MV-4-11 (cell line): ENCODE results near the gene TXNDC16.
"Not testable (repeated sequence)": the region's sequence is repeated elsewhere in the genome, so short reads cannot be mapped to it uniquely, and the experiment has no call there.

Experiments
- DNase-seq: peaks from one replicate; lab custom pipeline; 2025; lab: John Stamatoyannopoulos, UW

TXNDC16 gene, protein sequence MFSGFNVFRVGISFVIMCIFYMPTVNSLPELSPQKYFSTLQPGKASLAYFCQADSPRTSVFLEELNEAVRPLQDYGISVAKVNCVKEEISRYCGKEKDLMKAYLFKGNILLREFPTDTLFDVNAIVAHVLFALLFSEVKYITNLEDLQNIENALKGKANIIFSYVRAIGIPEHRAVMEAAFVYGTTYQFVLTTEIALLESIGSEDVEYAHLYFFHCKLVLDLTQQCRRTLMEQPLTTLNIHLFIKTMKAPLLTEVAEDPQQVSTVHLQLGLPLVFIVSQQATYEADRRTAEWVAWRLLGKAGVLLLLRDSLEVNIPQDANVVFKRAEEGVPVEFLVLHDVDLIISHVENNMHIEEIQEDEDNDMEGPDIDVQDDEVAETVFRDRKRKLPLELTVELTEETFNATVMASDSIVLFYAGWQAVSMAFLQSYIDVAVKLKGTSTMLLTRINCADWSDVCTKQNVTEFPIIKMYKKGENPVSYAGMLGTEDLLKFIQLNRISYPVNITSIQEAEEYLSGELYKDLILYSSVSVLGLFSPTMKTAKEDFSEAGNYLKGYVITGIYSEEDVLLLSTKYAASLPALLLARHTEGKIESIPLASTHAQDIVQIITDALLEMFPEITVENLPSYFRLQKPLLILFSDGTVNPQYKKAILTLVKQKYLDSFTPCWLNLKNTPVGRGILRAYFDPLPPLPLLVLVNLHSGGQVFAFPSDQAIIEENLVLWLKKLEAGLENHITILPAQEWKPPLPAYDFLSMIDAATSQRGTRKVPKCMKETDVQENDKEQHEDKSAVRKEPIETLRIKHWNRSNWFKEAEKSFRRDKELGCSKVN

DNA sequence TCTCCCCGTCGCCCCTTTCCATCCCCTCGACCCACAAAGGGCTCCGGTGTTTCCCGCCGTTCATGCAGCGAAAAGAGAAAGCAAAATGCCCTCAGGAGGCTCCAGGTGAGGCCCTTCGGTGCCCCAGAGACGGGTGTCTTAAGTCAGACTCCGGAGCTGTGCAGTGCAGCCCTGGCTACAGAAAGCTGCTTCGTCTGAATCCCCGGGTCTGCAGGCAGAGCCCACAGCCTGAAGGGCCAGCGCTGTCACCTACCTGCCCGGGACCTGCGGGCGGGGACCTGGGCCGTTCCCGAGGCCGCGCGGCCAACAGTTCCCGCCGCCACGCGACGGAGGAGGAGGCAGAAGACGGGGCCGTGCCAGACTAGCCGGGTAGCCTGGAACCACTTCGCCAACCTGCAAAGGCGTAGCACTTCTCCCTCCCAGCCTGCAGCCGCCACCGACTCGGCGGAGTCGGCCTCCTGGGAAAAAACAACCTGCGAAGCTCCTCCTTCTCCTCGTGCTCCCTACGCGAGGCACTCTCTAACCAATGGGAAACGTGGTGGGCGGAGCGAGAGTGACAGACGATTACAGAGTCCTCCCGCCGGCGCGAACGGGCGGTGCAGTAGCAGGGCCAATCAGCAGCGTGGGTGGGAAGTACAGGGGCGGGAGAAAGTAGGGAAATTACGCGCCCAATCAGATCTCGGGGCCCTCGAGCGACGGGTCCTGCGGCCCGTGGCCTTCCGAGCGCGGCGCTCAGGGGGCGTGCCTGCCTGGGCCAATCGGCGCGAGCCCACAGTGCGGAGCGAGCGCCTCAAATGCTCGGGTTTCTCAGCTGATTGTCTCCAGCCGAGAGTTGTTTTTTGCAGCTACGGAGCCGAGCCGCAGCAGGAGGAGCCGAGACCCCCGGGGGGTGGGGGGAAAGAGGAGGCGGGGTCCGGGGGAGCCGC is at the start of gene TXNDC16, which contains the start of gene GPR137C:
Gene TXNDC16, minus strand, starts transcription at position 443 of the 926 bp plus-strand sequence. CDS start 8,948 bp downstream, outside the sequence.
Gene GPR137C, plus strand, starts transcription at position 774 of the 926 bp plus-strand sequence. CDS start 312 bp downstream, outside the sequence.
- peak; percentile 99 for DNase-seq

DNA sequence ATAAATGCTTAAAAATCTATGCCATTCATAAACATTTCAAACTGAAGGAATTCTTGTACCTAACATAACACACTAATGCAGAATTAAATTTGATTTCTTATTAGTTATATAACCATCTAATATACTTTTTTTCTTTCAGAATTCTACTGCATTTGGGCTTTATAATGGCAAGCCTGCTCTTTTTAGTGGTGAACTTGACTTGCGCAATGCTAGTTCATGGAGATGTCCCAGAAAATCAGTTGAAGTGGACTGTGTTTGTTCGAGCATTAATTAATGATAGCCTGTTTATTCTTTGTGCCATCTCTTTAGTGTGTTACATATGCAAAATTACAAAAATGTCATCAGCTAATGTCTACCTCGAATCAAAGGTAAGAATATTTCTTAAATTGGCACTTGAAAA is 47.7 kb upstream of the TXNDC16 start:
- DNase-seq: no peak

DNA sequence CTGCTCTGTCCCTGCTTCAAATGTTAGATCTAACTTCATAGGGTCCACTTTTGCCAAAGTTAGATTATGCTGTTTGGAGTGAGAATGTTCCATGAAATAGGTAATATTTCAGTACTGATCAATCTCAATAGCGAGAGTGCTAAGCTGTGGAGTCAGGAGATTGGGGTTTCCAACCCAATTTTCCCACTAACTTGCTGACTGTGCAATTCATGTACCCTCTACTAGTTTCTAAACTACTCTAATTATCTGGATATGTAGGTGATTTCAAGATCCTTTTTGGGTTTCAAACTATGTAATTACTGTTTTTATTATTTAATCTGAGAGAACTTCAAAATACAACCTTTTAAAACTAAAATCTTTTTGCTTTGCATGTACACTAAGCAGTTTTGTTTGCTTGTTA is 46.3 kb upstream of the TXNDC16 start:
- no peak for DNase-seq

DNA sequence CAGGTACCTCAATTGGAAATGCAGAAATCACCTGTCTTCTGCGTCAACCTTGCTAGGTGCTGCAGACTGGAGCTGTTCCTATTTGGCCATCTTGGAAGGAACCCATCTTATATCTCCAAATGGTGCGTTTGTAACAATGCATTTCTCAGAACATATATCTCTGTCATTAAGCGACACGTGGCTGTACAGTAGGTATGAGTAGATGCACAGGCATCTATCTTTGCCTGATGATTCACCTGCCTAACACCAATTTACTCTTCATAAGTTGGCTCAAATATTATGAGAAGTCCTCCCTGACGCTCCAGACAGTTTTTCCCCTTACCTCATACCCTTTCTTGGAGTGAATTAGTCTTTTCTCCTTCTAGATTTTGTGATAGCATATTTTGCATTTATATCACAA is 44.6 kb upstream of the TXNDC16 start:
- DNase-seq: no peak

DNA sequence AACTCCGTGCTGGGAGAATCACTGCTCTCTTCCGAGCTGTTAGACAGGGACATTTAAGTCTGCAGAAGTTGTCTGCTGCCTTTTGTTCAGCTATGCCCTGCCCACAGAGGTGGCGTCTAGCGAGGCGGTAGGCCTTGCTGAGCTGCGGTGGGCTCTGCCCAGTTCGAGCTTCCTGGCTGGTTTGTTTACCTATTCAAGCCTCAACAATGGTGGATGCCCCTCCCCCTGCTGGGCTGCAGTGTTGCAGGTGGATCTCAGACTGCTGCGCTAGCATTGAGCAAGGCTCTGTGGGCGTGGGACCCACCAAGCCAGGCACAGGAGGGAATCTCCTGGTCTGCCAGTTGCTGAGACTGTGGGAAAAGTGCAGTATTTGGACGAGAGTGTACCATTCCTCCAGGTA is 44.0 kb upstream of the TXNDC16 start:
- no peak for DNase-seq

DNA sequence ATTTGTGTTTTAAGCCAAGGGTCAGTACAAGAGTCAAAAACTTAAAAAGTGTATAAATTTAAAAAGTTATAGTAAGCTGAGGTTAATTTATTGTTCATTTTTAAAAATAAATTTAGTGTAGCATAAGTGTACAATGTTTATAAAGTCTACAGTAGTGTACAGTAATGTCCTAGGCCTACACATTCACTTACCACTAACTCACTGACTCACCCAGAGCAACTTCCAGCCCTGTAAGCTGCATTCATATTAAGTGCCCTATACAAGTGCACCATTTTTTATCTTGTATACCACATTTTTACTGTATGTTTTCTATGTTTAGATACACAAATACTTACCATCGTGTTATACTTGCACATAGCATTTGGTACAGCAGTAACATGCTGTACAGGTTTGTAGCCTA is 38.0 kb upstream of the TXNDC16 start:
- DNase-seq: no peak

DNA sequence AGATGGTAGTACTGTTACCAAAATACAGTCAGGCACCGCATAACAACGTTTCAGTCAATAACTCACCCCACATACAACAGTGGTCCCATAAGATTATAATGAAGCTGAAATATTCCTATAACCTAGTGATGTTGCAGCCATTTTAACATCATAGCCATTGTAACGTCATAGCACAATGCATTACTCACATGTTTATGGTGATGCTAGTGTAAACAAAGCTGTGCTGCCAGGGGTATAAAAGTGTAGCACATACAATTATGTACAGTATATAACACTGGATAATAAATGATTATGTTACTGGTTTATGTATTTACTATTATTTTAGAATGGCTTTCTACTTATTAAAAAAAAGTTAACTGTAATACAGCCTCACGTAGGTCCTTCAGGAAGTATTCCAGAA is 37.3 kb upstream of the TXNDC16 start:
- no peak for DNase-seq

DNA sequence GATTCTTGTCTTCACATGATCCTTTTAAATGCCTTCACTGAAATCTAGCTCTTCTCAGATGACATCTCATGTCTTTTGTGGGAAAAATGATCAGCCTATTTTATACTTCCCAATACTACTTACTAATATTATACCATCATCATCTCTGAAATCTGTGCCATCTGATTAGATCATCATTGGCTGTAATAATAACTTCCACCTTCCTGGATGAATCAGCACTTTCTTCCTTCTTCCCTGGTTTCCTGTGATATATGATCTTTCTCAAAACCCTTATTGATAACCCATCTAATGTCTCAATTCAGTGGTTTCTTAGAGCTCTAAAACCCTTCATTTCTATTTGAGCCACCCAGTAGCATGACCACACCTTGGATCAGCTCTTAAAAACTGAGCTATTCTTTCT is 31.2 kb upstream of the TXNDC16 start:
- no peak for DNase-seq

DNA sequence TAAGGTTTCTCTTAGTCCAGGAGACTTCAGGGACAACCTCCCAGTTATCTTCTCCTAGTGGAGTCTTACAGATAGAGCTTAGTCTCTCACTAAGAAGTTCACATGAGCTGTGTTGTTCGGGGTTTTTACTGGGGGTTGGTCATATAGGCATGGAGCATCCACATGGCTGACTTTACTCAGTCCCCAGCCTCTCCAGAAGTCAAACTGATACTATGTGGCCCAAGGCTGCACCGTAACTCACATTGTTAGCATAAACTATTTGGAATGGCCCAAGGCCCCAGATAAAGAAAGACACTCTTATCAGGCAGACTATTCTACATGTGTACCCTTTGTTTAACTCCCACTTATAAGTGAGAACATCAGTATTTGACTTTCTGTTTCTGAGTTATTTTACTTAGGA is 23.6 kb upstream of the TXNDC16 start:
- no peak for DNase-seq

DNA sequence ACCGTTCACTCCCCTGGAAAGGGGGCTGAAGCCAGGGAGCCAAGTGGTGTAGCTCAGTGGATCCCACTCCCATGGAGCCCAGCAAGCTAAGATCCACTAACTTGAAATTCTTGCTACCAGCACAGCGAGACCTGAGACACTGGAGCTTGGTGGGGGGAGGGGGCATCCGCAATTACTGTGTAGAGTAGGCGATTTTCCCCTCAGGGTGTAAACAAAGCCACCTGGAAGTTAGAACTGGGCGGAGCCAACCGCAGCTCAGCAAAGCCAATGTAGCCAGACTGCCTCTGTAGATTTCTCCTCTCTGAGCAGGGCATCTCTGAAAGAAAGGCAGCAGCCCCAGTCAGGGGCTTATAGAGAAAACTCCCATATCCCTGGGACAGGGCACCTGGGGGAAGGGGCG is 16.1 kb upstream of the TXNDC16 start:
- DNase-seq: not testable (repeated sequence)

DNA sequence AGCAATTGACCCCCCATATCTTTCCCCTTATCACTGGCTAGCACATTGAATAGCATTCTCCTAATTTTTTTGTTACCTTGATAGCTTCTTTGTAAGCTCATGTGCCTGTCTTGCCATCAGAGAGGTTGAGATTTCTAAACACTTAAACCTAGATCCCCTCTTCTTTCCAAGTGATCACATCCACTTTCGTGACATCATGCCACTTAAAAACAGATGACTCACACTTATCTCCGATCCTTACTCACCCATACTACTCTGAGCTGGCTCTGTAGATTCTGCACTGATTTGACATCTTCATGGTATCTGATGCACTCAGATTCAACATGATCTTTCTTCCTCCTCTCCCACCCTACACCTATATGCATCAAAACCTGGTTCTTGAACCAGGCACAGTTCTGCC is 10.8 kb upstream of the TXNDC16 start:
- DNase-seq: no peak

DNA sequence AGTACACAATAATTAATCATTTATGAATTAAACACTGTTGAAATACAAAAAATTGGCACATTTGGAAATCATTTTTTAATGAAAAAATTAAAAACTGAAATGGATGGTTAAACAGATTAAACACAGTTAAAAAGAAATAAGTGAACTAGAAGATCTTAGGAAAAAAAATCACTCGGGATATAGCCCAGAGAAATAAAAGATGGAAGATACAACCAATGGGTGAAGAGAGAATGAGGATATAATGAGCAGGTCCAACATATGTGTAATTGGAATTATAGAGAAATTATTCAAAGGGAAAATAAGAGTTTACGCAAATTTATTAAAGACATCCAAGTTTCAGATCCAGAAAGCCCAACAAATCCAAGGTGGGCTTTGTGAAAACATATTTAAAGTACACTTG is 6.4 kb upstream of the TXNDC16 start:
- no peak for DNase-seq

DNA sequence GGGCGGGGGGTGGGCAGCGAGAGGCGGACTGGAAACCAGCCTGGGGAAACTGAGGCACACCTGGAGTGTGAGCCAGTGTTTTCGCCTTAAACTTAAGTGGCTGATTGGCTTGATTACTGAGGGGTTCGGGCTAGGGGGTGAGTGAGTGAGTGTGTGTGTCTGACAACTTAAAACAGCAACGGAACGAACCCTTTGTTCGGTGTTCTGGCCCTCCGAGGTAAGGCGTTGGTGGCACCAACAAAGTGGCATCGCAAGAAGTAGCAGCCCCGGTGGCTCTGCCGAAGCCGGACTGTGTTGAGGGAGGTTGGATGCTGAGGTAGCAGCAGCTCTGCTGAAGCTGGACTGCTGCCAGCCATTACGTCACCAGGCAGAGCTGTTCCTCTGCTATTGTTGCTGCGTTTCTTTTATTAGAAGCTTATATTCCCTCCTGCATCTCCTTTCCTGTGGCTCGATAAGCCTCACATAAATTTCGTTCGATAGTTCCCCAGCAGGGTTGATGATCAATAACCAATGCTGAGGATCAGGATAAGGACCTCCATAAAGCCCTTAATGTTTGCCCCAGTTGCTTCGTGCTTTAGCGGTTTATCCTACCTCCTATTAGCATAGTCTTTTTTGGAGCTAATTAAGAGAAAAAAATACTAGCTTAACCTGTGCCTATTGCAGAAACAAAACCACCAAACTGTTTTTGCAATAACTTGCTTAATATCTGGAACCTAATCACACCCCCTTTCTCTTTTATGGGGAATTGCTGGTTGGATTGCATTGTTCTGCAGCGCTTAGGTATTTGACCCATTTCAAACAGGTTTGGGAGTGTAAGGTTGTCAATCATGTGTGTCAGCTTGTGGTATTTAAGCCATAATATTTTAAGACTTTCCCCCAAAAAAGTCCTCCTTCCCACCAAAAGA is 1.6 kb upstream of the TXNDC16 start:
- DNase-seq: peak; percentile 52

DNA sequence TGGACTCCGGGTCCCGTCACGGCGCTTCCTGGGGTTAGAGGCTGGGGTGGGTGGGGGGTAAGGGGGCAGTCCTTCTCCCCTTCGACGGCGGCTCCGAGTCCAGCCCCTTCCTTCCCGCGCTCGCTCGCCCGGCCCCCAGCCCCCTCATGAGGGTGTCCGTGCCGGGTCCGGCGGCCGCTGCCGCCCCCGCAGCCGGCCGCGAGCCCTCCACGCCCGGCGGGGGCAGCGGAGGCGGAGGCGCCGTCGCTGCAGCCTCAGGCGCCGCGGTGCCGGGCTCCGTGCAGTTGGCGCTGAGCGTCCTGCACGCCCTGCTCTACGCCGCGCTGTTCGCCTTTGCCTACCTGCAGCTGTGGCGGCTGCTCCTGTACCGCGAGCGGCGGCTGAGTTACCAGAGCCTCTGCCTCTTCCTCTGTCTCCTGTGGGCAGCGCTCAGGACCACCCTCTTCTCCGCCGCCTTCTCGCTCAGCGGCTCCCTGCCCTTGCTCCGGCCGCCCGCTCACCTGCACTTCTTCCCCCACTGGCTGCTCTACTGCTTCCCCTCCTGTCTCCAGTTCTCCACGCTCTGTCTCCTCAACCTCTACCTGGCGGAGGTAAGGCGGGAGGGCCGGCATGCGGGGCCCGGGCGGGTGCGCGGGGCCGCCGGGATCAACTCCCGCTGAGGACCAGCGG is 831 bp upstream of the TXNDC16 start:
- DNase-seq: no peak

DNA sequence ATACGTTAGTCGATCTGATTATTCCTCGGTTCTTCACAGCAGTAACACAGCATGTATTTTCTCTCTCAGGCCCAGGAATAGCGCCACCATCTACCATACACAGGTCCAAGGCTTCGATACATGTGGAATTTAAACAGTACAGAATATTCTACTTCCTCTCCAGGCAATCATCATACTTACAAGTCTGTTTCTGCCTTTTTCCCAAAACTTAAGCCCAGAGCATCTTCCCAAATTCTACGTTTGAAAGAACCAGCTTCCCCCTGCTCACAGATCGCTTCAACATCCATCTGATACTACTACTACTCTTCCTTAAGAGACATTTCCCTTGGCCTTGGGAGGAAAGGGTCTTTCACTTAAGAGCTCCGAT is 626 bp downstream of the TXNDC16 start:
- peak; percentile 31 for DNase-seq

DNA sequence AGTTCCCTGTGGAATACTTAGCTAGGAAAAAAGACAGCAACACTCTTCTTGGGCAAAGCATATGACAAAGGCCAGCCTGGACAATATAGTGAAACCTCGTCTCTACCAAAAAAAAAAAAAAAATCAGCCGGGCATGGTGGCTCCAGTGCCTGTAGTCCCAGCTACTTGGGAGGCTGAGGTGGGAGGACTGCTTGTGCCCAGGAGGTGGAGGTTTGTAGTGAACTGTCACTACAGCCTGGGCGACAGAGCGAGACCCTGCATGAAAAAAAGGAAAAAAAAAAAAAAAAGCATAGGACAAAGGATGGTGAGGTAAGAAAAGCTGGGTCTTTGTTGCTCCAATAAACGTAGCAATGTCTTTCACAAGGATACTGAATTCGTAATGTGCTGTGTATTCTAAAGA is 1.1 kb downstream of the TXNDC16 start:
- DNase-seq: no peak

DNA sequence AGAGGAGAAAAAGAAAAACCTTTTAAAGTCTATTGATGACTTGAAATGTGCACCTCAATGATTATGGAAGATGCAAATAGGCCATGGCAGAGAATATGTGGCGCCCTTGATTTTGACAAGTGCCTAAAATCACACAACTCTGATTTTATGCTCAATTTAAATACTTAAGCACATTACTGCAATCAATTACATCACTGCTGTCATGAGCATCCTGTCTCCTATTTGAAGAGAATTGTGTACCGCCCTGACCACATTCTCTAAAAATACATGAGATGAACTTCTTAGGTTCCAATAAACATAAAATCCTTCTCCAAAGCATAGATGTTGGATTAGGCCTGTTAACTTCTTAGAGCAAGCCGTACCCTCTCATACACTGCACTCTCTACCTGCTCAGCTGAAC is 1.6 kb downstream of the TXNDC16 start:
- DNase-seq: no peak

DNA sequence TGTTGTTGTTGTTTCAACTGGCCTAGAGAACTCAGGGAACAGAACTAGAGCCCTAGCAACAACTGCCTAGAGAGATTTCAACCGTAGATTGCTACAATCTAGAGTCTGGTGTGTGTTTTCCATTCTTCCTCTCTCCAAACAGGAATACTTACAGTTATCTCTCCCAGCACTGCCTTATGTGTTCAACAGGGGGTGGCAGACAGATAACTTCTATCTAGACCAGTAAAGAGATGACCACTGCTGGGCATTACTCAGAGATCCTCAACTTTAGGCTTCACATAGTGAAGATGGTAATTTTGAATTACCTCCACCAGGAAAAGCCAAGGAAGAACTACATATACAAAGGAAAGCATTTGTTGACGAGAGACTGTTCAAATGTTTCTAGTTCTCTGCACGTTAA is 4.8 kb downstream of the TXNDC16 start:
- no peak for DNase-seq

DNA sequence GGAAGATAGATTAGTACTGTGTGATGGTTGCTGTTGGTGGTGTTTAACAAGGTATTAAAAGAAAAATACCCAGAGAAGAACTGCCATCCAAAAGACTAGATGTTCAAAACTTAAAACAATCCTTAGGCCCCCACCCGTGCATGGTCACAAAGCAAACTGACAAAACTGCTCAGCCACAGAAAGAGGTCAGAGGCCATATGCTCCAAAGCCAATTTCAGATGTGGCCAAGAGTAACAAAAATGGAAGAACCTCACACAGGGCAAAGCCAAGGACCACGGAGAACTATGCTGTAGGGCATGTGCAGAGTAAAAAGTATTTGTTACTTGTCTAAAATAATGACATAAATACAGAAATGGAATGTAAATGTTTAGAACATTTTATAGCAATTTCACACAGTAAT is 5.3 kb downstream of the TXNDC16 start:
- no peak for DNase-seq

DNA sequence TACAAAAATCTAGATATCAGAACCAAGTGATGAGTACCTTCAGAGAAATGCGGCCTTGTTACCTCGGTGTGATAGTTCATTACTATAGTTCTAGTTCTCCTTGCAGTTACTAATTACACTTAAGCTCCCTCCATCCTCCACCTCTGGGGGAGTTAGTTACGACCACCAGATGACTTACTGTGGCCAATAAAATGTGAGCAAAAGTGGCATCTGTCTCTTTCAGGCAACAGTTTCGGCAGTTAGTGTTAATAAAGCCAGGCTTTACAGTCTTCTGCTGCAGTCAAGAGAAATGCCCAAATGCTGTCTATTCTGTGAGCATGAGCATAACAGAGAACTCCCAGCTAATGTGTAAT is 6.0 kb downstream of the TXNDC16 start:
- DNase-seq: no peak
